ENCODE results near the gene SDHC. TPM values are rescaled to one million over a fixed set of nuclear protein-coding genes. Genes with fewer than 3 reads are reported as not detected.

Gene SDHC
- polyA plus RNA-seq, 2 of the 4 experiments (the other 2 are of a cell fraction) = 296 to 323 TPM

DNA sequence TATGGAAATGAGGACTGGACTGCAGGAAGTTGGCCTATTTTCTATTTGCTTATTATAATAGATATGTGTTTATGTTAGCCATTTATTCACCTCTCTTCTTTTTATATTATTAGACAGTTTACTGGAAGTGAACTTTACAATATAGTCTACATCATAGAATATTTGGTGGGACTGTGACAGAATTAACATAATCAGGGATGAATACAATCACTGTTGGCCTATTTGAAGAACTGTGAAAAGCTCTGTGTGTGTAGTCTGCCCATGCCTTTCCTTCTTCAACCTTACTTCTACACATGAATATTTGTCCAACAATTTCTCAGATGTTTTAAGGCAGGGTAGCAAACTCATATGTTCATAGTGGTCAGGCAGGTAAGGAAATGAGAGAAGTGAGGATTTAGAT, 16.8 kb upstream of the SDHC start:
- H3K9me3 ChIP-seq = no peaks in the 10 kb centered on the region
- no peak for TF ChIP-seq RARB (CRISPR knock-in tag; IDR thresholded peaks at IDR 0.05)
- no peak for TF ChIP-seq EHF (CRISPR knock-in tag; IDR thresholded peaks at IDR 0.05)
- TF ChIP-seq TP53 (CRISPR knock-in tag; IDR thresholded peaks at IDR 0.05) = no peak
- no peak for TF ChIP-seq KDM1A (IDR thresholded peaks at IDR 0.05; ENCODE audit: low read depth)
- TF ChIP-seq POLR2A (IDR thresholded peaks at IDR 0.05; ENCODE audit: low read length) = no peak
- TF ChIP-seq ESRRA (IDR thresholded peaks at IDR 0.05; ENCODE audit: borderline replicate concordance, low read length) = no peak
- TF ChIP-seq BHLHE40 (IDR thresholded peaks at IDR 0.05; ENCODE audit: low read depth, low read length) = no peak
- TF ChIP-seq RCOR1 (IDR thresholded peaks at IDR 0.05; ENCODE audit: low read depth, low read length) = no peak
- no peak for TF ChIP-seq RFX5 (IDR thresholded peaks at IDR 0.05)
- TF ChIP-seq, protein P1, sequence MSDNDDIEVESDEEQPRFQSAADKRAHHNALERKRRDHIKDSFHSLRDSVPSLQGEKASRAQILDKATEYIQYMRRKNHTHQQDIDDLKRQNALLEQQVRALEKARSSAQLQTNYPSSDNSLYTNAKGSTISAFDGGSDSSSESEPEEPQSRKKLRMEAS (IDR thresholded peaks at IDR 0.05) = no peak
- TF ChIP-seq POLR2AphosphoS2 (conservative IDR thresholded peaks at IDR 0.05; ENCODE audit: low read length) = no peak
- TF ChIP-seq JUNB (IDR thresholded peaks at IDR 0.05) = no peak
- TF ChIP-seq GATA3 (IDR thresholded peaks at IDR 0.05; ENCODE audit: borderline replicate concordance) = no peak
- no peak for TF ChIP-seq KDM5A (IDR thresholded peaks at IDR 0.05)
- TF ChIP-seq MAFK (IDR thresholded peaks at IDR 0.05; ENCODE audit: partially characterized antibody) = no peak
- no peak for TF ChIP-seq HOXB5 (CRISPR knock-in tag; IDR thresholded peaks at IDR 0.05)
- TF ChIP-seq JUN (IDR thresholded peaks at IDR 0.05) = no peak
- no peak for TF ChIP-seq NFE2L2 (conservative IDR thresholded peaks at IDR 0.05; ENCODE audit: low read length)
- DNase-seq (ENCODE audit: low read depth in 1 of 2, low spot score in 1 of 2) = no peak
- ATAC-seq = no peak
- no peak for FAIRE-seq
- H3K4me3 ChIP-seq = no peak overlapping the region
- no peaks in the 10 kb centered on the region for H3K4me1 ChIP-seq
- no peak overlapping the region for H3K4me2 ChIP-seq
- POLR2A ChIA-PET = no interaction called here
- CTCF ChIA-PET = interaction anchor here (1.4 kb wide), 1 partner anchor 105 kb away, joined by 3 read pairs; no protein-coding TSS in a partner anchor
- H3K27ac ChIP-seq = no peak overlapping the region

DNA sequence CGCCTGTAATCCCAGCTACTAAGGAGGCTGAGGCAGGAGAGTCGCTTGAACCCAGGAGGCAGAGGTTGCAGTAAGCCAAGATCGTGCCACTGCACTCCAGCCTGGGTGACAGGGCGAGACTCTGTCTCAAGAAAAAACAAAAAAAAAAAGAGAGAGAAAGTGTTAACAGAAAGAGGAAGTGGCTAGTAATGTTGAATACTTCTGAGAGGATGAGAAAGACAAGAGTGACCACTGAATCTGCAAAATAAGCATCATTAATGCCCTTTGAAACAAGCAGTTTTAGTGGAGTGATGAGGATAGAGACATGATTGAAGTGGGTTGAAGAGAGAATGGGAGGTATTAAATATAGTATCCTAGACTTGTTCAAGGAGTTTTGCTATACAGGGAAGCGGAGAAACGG, 16.1 kb upstream of the SDHC start:
- TF ChIP-seq, protein P2, sequence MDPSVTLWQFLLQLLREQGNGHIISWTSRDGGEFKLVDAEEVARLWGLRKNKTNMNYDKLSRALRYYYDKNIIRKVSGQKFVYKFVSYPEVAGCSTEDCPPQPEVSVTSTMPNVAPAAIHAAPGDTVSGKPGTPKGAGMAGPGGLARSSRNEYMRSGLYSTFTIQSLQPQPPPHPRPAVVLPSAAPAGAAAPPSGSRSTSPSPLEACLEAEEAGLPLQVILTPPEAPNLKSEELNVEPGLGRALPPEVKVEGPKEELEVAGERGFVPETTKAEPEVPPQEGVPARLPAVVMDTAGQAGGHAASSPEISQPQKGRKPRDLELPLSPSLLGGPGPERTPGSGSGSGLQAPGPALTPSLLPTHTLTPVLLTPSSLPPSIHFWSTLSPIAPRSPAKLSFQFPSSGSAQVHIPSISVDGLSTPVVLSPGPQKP (IDR thresholded peaks at IDR 0.05; ENCODE audit: low read depth, low read length) = no peak
- TF ChIP-seq EHF (CRISPR knock-in tag; IDR thresholded peaks at IDR 0.05) (no peak), KDM5A (IDR thresholded peaks at IDR 0.05) (no peak), POLR2A (IDR thresholded peaks at IDR 0.05; ENCODE audit: low read length) (no peak), HOXA7 (CRISPR knock-in tag; IDR thresholded peaks at IDR 0.05) (no peak)
- TF ChIP-seq, protein P3, sequence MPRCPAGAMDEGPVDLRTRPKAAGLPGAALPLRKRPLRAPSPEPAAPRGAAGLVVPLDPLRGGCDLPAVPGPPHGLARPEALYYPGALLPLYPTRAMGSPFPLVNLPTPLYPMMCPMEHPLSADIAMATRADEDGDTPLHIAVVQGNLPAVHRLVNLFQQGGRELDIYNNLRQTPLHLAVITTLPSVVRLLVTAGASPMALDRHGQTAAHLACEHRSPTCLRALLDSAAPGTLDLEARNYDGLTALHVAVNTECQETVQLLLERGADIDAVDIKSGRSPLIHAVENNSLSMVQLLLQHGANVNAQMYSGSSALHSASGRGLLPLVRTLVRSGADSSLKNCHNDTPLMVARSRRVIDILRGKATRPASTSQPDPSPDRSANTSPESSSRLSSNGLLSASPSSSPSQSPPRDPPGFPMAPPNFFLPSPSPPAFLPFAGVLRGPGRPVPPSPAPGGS (IDR thresholded peaks at IDR 0.05) = no peak
- CTCF ChIA-PET = interaction anchor here (1.2 kb wide), 1 partner anchor 8 kb away, joined by 3 read pairs; no protein-coding TSS in a partner anchor
- POLR2A ChIA-PET = no interaction called here

DNA sequence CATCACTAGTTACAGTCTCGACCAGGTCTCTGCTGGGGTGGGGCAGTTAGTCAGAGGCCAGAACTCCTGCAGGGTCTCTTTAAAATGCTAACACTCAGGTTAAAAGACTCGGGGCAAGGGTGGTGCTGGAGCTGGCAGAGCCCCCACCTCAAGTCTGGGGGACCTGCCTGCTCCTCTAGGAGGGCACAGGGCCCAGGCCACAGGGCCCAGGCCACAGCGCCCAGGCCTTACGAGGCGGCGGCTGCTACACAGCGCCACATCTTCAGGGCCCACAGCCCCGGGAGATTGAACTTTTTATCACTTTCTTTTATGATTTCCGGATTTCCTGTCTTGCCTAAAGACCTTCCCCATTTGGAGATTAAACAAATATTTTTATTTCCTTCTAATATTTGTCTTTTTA, 14.8 kb upstream of the SDHC start:
- whole genome bisulfite sequencing (ENCODE audit: missing lambda C conversion rate) = 79% methylated on average over 9 of the region's 9 CpGs
- Histone ChIP-seq H3K27ac (no peak overlapping the region), H3K4me2 (no peak overlapping the region), H3K9me3 (no peaks in the 10 kb centered on the region), H3K4me1 (no peaks in the 10 kb centered on the region), H3K4me3 (no peak overlapping the region)
- CTCF ChIA-PET = interaction anchor here (1.2 kb wide), 1 partner anchor 9 kb away, joined by 3 read pairs; no protein-coding TSS in a partner anchor
- POLR2A ChIA-PET = no interaction called here
- DNase-seq (ENCODE audit: low read depth in 1 of 2, low spot score in 1 of 2) = no peak
- FAIRE-seq = no peak
- ATAC-seq = no peak
- TF ChIP-seq CHD4 (IDR thresholded peaks at IDR 0.05; ENCODE audit: borderline replicate concordance) = no peak
- no peak for TF ChIP-seq POLR2A (IDR thresholded peaks at IDR 0.05; ENCODE audit: low read length)
- no peak for TF ChIP-seq RCOR1 (IDR thresholded peaks at IDR 0.05; ENCODE audit: low read depth, low read length)
- no peak for TF ChIP-seq CEBPB (IDR thresholded peaks at IDR 0.05)
- TF ChIP-seq ZNF302 (CRISPR knock-in tag; IDR thresholded peaks at IDR 0.05) = no peak
- TF ChIP-seq CHD2 (IDR thresholded peaks at IDR 0.05; ENCODE audit: low read length, partially characterized antibody) = no peak
- TF ChIP-seq, protein P2 (IDR thresholded peaks at IDR 0.05; ENCODE audit: low read depth, low read length) = no peak
- TF ChIP-seq POLR2AphosphoS2 (conservative IDR thresholded peaks at IDR 0.05; ENCODE audit: low read length) = no peak
- no peak for TF ChIP-seq EHMT2 (IDR thresholded peaks at IDR 0.05; ENCODE audit: low read depth)
- TF ChIP-seq, protein P4, sequence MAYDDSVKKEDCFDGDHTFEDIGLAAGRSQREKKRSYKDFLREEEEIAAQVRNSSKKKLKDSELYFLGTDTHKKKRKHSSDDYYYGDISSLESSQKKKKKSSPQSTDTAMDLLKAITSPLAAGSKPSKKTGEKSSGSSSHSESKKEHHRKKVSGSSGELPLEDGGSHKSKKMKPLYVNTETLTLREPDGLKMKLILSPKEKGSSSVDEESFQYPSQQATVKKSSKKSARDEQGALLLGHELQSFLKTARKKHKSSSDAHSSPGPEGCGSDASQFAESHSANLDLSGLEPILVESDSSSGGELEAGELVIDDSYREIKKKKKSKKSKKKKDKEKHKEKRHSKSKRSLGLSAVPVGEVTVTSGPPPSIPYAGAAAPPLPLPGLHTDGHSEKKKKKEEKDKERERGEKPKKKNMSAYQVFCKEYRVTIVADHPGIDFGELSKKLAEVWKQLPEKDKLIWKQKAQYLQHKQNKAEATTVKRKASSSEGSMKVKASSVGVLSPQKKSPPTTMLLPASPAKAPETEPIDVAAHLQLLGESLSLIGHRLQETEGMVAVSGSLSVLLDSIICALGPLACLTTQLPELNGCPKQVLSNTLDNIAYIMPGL (CRISPR knock-in tag; IDR thresholded peaks at IDR 0.05; ENCODE audit: borderline replicate concordance) = no peak
- no peak for TF ChIP-seq EHF (CRISPR knock-in tag; IDR thresholded peaks at IDR 0.05)
- TF ChIP-seq KDM5A (IDR thresholded peaks at IDR 0.05) = no peak
- TF ChIP-seq, protein P5, sequence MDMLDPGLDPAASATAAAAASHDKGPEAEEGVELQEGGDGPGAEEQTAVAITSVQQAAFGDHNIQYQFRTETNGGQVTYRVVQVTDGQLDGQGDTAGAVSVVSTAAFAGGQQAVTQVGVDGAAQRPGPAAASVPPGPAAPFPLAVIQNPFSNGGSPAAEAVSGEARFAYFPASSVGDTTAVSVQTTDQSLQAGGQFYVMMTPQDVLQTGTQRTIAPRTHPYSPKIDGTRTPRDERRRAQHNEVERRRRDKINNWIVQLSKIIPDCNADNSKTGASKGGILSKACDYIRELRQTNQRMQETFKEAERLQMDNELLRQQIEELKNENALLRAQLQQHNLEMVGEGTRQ (IDR thresholded peaks at IDR 0.05) = no peak
- TF ChIP-seq, protein P6, sequence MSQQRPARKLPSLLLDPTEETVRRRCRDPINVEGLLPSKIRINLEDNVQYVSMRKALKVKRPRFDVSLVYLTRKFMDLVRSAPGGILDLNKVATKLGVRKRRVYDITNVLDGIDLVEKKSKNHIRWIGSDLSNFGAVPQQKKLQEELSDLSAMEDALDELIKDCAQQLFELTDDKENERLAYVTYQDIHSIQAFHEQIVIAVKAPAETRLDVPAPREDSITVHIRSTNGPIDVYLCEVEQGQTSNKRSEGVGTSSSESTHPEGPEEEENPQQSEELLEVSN (IDR thresholded peaks at IDR 0.05; ENCODE audit: borderline replicate concordance, low read depth) = no peak

More for the DNA sequence above, 16.1 kb upstream of the SDHC start:
- Histone ChIP-seq H3K4me2 (no peak overlapping the region), H3K4me1 (no peaks in the 10 kb centered on the region), H3K9me3 (no peaks in the 10 kb centered on the region), H3K27ac (no peak overlapping the region), H3K4me3 (no peak overlapping the region)
- WGBS (ENCODE audit: missing lambda C conversion rate) = 73% methylated on average over 6 of the region's 6 CpGs
- ATAC-seq (no peak), FAIRE-seq (no peak), DNase-seq (ENCODE audit: low read depth in 1 of 2, low spot score in 1 of 2) (no peak)

Data from A549 (cell line).